HG03439 (cell line): ENCODE results near the gene ATP1A4.

Experiments
- ATAC-seq: cut with Tn5 transposase; IDR thresholded peaks from one replicate; pipeline ENCODE4 v1.9.1; 2021; ENCODE audit warnings: mild to moderate bottlenecking, moderate library complexity; ENCODE audit not compliant: unreplicated experiment

ATP1A4 gene

DNA sequence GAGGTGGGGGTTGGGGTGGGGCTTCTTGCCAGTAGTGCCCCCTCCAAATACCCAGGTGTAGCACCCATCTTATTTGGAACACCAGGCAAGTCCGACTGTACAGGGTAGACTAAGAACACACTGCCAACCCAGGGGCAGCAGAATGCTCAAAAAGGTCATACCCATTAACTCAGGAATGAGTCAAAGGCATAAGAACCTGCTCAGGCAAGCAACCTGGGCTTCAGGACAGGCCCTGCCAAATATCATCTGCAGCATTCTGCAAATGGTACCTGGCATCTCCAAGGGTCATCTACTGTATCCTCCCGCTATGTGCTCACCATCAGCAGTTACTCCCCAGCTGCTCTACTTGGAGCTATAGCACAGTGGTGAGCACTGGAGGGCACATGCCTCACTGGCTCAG, 73.2 kb downstream of the ATP1A4 start:
- ATAC-seq = no peak

DNA sequence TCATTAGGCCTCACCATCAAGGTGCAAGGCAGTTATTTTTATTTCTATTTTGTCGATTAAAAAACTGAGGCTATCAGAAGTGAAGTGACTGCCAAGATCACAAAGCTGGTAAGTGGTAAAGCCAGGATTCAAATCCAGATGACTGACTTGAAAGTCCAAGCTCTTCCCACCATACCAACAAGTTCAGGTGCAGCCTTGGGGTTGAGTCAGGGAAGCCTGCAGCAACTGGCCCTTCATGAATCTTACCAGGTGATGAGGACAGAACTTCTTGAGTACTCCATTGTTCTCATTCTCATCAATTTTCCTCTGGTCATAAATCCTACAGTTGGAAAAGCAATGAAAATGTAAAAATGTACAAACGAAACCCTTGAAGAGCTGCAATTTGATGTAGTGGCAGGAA, 73.9 kb downstream of the ATP1A4 start:
- ATAC-seq = no peak

DNA sequence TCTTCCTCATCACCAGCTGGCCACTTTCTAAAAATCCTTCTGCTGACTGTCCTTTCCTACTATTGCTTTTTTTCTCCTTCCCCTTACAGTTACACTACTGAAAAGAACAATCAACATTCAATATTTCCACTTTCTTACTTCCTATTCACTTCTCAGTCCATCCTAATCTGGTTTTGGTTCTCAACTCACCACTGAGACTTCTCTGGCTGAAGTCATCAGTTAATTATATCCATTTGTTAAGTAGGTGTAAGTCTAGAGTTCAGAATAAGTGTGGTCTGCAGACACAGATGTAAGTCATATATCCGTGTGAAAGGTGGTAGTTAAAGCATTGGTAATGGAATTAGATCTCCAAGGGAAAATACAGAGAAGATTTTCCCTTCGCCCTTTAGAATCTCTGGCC, 75.2 kb downstream of the ATP1A4 start:
- ATAC-seq = no peak

DNA sequence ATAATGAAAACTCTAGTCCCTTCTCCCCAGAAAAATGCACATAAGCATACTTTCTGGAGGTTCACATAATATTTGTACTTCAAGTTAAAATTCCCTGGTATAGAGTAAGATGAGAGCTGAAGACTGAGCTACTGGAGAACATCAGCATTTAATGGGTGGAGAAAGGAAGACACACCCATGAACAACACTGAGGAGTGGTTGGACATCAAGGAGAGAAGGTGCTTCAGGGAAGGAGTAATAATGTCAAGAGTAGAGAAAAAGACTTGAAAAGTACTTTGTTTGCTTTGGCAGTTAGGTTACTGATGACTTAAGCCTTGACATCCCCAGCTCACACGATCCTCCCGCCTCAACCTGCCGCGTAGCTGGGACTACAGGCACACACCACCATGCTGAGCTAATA, 75.6 kb downstream of the ATP1A4 start:
- no peak for ATAC-seq

DNA sequence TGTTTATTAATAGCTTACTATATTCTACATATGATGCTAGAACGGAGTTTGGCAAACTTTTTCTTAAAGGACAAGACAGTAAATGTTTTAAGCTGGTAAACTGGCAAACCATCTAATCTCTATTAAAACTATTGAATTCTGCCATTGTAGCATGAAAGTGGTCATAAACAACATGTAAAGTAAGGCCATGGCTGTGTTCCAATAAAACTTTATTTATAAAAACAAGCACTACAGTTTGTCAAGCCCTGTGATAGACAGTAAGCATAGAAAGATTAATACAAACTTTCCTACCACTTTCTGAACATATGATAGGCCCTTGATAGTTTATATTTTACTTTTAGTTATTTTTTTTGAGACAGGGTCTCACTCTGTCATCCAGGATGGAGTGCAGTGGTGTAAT, 76.2 kb downstream of the ATP1A4 start:
- no peak for ATAC-seq

DNA sequence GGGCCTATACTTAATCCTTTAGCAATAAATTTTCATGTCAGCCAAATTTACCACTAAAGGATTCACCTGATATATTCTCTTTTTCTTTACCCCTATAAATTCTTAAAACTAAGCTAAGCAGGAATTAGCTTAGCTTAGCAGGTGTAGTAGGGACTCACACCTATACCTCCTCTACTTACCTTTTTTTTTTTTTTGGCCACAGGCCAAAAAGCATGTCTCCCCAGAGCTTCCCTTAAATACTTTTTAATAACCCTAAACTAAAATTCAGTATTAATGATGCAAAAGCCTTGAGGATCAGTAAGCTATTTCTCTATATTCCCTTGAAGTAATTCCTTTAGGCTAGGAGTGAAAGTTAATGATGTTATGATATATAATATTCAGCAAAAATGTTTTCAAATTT, 77.0 kb downstream of the ATP1A4 start:
- no peak for ATAC-seq

DNA sequence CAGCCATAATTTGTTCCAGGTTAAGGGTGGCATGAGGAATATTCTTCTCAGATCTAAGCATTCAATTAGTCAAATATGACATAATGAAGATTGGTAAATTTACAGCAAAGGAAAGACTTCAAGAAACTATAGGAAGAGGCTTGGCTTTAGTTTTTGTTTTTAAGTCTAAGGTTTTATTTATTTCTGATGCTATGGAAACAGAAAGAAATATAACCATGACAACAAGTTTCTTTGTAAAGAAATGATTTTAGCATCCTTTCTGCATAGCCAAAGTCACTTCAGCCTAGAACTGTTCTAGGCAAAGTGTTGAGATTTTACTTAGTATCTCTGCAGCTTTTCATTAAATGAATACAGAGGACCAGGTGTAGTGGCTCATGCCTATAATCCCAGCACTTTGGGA, 81.5 kb downstream of the ATP1A4 start:
- no peak for ATAC-seq
